ENCODE data around the gene ASAP3. TPM values are rescaled to one million over a fixed set of nuclear protein-coding genes. Genes with fewer than 3 reads are reported as not detected.

The ASAP3 gene
- total RNA-seq, 2 donors from 2014 or later: 0.95 to 0.98 TPM

DNA sequence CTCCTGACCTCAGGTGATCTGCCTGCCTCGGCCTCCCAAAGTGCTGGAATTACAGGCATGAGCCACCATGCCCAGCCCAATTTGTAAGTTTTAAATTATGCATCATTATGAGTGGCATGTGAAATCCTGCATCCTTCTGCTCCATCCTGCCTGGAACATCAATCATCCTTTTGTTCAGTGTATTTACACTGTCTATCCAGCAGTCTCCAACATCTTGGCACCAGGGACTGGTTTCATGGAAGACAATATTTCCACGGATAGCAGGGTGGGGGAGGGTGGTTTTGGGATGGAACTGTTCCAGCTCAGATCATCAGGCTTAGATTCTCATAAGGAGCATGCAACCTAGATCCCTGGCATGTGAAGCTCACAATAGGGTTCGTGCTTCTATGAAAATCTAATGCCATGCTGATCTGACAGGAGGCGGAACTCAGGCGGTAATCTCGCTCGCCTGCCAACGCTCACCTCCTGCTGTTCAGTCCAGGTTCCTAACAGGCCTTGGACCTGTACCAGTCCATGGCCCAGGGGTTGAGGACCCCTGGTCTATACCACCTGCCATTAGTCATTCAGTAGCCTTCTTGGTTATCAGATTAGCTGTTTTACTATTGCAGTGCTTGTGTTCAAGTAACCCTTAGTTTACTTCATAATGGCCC lies 37.2 kb downstream of the ASAP3 start:
- ATAC-seq (no peak), DNase-seq (ENCODE audit: low spot score in 2 of 2) (no peak)
- Mint-ChIP-seq H3K36me3 (no peaks in the 10 kb centered on the region), H3K27ac (no peak overlapping the region), H3K9me3 (no peaks in the 10 kb centered on the region)

DNA sequence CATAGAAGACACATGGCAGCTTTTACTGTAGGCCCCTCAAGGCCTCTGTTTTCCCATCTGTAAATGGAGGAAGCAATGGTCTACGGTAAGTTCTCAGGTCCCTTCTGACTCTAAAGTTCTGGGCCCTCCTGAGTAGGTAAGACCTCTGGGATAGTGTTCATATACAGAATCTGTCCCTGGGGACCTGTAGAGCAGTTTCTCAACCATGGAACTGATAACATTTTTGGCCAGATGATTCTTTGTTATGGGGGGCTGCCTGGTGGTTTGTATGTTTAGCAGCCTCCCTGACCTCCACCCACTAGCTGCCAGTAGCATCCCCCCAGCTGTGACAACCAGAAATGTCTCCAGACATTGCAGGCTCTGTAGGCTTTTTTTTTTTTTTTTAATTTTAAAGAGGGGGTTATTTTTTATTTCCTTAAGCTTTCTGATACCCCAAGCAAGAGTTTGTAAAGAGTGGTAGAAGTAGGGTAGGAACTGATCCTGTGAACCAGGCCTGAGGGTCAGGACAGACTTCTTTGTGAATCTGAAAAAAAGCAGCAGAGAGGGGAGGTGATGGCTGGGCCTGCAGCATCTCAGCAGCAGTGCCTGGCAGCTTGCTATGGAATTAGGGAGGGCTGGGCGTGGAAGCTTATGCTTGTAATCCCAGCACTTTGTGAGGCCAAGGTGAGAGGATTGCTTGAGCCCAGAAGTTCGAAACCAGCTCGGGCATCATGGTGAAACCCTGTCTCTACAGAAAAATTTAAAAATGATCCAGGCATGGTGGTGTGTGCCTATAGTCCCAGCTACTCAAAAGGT lies 39.2 kb downstream of the ASAP3 start:
- Mint-ChIP-seq H3K9me3 (no peaks in the 10 kb centered on the region), H3K36me3 (no peaks in the 10 kb centered on the region), H3K27ac (no peak overlapping the region)
- DNase-seq (ENCODE audit: low spot score in 2 of 2) (no peak), ATAC-seq (no peak)

DNA sequence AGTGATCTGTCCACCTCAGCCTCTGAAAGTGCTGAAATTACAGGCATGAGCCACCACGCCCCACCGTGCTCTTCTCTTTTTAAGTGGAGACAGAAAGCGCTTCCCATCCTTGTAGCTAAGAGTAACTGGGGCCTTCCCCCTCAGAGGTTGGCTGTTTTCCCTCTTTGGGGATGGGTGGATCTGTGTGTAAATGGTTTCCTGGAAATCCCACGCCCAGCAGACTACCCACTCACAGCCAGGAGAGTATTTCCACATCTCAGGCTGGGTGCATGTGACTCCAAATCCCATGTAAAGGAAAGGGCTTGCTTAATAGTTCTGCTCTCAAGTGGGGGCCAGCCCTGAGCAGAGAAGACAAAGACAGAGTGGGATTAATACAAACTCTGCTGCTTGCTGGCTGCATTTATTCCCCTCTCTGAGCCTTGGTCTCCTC lies 39.9 kb downstream of the ASAP3 start:
- Mint-ChIP-seq H3K9me3 (no peaks in the 10 kb centered on the region), H3K36me3 (no peaks in the 10 kb centered on the region), H3K27ac (no peak overlapping the region)
- ATAC-seq: no peak
- no peak for DNase-seq (ENCODE audit: low spot score in 2 of 2)

DNA sequence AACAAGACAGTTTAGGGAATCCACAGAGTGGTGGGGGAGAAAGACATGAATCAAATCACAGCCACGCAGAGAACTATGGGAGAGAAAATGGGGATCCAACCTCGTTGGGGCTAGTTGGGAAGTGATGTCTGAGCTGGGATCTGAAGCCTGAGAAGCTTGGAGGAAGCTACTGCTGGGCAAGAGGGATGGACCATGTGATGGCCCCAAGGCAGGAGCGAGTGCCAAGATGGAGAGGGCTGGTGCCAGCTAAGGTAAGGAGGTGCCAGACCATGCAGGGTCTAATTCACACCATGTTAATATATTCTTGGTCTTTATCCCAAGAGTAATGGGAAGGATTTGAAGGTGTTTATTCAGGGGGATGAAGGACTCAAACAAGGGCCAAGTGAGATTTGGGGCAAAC lies 41.2 kb downstream of the ASAP3 start:
- Mint-ChIP-seq H3K27ac (peak overlapping the region in 1 of 2 donors; percentile 51), H3K9me3 (no peaks in the 10 kb centered on the region), H3K36me3 (no peaks in the 10 kb centered on the region)
- ATAC-seq (no peak), DNase-seq (ENCODE audit: low spot score in 2 of 2) (no peak)

DNA sequence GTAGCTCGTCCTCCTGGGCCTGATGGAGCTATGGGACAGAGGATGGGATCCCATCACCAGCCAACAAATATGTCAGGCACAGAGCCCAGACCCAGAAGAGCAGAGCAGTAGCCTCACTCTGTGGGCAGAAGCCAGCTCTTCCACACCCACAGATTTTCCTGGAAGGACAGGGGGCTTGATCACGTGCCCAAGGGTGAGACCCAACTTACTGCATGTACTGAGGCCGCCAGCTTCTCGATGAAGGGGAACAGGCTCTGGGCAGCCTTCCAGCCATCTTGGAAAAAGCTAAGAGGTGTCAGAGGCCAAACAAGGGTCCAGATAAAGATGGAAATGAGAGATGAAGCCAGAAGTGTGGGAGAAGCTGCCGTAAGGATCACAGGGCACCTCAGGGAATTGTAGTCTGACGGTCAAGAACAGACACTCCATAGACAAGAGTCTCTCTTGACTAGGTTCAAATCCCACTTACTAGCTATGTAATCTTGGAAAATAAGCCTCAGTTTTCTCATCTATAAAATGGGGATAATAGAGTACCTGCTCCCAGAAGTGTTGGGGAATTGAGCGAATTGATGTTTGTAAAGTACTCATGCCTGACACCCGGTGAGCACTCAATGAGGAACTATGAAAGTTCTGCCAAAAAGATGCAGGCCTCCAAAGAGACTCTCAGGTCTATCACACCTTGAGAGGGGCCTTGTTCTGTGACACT lies 42.4 kb downstream of the ASAP3 start:
- Mint-ChIP-seq H3K9me3 (no peaks in the 10 kb centered on the region), H3K36me3 (no peaks in the 10 kb centered on the region), H3K27ac (peak overlapping the region; percentile 9 to 53)
- no peak for ATAC-seq
- no peak for DNase-seq (ENCODE audit: low spot score in 2 of 2)

DNA sequence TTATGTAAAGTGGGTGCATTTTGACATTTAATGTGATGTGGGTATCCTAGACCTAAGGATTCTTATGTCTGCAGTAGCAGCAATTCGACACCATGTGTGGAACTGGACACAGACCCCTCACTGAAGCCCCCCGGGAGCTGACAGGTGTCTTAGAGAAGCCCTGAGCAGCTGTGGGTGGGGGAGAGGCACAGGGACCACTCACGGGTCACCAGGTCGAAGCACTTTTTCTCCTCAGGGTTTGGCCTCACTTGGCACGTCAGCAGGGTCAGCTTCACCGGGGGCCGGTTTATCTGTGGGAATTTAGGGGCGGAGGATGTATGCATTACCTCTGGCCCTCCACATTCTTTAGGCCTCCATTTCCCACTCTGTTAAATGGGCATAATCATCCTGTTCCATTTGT lies 45.4 kb downstream of the ASAP3 start:
- H3K27ac Mint-ChIP-seq: no peak overlapping the region

DNA sequence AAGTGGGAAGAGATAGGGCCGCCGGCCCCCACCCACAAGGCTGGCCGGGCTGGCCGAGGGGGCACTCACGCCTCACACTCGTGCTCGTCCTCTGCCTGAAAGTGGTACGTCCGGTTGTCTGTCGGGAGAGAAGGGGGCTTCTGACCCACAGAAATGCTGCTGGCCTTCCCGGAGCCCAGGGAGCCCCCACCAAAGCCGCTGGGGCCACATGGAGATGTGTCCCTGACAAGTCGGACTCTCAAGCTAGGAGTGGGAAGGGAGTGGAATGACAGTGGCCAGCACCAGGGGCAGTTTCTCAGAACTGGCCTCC lies 46.7 kb downstream of the ASAP3 start:
- ATAC-seq (no peak), DNase-seq (ENCODE audit: low spot score in 2 of 2) (no peak)
- Mint-ChIP-seq H3K9me3 (no peaks in the 10 kb centered on the region), H3K27ac (no peak overlapping the region), H3K36me3 (no peaks in the 10 kb centered on the region)

More for the DNA sequence above, 45.4 kb downstream of the ASAP3 start:
- ATAC-seq (no peak), DNase-seq (ENCODE audit: low spot score in 2 of 2) (no peak)
- no peaks in the 10 kb centered on the region for H3K36me3 Mint-ChIP-seq
- no peaks in the 10 kb centered on the region for H3K9me3 Mint-ChIP-seq

DNA sequence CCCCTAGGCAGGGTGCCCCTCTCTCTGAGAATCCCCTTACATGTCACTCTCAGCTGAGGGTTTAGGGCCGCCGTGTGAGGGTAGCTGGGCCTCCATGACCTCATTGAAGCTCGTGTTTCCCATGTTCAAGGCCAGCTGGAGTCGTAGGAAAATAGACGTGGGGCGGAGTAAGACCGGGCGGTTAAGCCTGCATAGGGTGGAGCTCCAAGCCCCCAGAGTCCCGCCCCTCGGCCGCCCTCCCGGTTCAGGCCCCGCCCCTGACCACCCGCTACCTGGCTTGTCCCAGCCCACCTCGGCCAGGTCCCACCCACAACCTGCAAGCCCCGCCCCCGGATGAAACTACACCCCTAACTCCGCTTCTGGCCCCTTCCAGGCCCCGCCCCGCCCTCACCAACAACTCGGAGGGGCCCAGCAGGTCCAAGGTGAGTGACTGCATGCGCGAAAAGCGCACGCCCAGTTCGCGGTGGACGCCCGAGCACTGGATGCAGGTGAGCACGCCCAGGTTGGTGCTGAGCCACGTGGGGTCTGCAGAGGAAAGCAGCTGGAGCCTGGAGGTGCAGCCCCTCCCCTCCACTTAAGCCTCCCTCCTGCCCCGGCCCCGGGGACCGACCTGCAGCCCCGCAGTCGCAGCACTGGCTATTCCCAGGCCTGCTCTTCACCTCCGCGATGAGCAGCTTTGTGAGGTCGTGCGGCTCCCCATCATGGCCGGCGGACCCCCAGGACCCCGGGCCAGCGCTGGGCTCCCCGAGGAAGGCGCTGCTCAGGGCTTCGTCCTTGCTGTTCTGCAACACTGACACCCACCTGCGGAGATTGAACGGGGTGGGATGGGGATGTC lies 47.2 kb downstream of the ASAP3 start:
- no peak for ATAC-seq

DNA sequence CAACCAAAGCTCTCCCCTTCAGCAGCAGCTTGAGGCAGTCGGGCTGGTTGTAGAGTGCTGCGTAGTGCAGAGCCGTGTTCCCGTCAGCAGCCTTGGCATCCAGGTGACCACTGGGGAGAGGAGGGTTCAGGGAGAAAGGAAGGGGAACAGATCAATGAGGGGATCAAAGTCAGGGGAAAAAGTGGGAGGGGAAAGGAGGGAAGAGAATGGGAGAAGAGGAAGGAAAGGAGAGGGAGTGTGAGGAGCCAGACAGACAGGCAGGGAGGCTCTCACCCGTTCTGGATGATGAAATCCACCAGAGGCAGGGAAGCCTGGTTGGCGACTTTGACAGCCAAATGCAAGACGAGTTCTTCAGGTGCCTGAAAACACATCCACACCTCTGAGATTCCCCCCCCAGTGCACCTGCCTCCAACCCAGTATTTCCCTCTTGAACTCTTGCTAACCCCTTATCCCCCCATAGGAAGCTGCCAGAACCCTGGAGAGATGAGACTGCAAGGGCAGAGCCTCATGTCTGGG lies 49.7 kb downstream of the ASAP3 start:
- Mint-ChIP-seq H3K36me3 (no peaks in the 10 kb centered on the region), H3K9me3 (no peaks in the 10 kb centered on the region), H3K27ac (no peak overlapping the region)
- ATAC-seq (no peak), DNase-seq (ENCODE audit: low spot score in 2 of 2) (no peak)

More for the DNA sequence above, 47.2 kb downstream of the ASAP3 start:
- no peaks in the 10 kb centered on the region for H3K9me3 Mint-ChIP-seq
- no peak for DNase-seq (ENCODE audit: low spot score in 2 of 2)
- H3K27ac Mint-ChIP-seq: no peak overlapping the region
- no peaks in the 10 kb centered on the region for H3K36me3 Mint-ChIP-seq

DNA sequence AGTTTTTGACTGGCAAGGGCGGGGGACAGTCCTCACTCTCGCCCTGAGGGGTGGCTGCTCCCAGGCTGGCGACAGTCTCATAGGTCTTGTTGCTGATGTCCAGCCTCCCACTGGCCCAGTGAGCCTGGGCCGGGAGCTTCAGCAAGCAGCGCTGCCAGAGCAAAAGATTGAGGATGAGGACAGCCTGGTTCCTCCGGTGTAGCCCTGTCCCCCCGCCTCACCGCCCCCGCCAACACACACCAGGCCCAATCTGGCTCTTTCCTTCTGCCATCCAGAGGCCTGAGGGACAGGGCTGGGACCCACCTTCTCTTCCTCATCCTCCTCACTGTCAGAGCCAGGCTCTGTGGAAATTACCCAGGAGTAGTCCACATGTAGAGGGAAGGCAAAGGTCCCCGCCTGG lies 50.9 kb downstream of the ASAP3 start:
- ATAC-seq (no peak), DNase-seq (ENCODE audit: low spot score in 2 of 2) (no peak)
- Mint-ChIP-seq H3K9me3 (no peaks in the 10 kb centered on the region), H3K36me3 (no peaks in the 10 kb centered on the region), H3K27ac (no peak overlapping the region)

DNA sequence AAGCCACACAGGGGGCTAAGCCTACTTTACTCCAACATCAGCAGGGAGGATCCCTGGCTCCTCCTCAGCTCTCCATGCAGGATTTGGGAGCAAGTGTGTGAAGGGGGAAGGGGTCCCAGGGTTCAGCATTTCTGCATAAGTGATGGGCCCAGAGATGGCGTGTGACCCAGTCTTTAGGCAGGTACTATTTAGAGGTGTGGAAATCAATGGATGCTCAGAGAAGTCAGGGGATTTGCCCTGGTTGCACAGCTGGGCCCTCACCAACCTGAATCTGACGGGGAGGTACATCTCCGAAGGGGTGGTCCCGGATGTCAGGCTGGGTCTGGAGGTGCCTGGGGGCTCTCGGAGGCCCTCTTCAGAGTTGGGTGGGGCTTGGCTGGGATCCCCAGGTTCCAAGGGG lies 52.5 kb downstream of the ASAP3 start:
- no peak for DNase-seq (ENCODE audit: low spot score in 2 of 2)

DNA sequence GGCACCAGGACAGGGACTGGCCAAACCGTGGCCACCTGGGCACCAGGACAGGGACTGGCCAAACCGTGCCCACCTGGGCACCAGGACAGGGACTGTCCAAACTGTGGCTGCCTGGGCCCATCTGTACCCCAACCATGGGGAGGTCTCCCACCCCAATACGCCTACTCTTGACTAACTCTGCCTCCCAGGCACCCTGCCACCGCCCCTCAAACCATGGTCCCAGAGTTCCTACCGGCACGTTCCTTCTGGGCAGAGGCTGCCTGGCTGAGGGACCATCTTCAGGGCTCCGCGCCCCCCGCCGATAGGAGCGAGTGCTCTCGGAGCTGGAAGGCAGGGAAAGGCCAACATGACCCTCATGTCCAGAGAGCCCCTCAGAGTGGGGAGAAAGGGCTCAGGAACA lies 53.2 kb downstream of the ASAP3 start:
- DNase-seq (ENCODE audit: low spot score in 2 of 2) (no peak), ATAC-seq (no peak)
- H3K27ac Mint-ChIP-seq: no peak overlapping the region

More for the DNA sequence above, 52.5 kb downstream of the ASAP3 start:
- Mint-ChIP-seq H3K27ac (no peak overlapping the region), H3K9me3 (no peaks in the 10 kb centered on the region), H3K36me3 (no peaks in the 10 kb centered on the region)
- no peak for ATAC-seq

DNA sequence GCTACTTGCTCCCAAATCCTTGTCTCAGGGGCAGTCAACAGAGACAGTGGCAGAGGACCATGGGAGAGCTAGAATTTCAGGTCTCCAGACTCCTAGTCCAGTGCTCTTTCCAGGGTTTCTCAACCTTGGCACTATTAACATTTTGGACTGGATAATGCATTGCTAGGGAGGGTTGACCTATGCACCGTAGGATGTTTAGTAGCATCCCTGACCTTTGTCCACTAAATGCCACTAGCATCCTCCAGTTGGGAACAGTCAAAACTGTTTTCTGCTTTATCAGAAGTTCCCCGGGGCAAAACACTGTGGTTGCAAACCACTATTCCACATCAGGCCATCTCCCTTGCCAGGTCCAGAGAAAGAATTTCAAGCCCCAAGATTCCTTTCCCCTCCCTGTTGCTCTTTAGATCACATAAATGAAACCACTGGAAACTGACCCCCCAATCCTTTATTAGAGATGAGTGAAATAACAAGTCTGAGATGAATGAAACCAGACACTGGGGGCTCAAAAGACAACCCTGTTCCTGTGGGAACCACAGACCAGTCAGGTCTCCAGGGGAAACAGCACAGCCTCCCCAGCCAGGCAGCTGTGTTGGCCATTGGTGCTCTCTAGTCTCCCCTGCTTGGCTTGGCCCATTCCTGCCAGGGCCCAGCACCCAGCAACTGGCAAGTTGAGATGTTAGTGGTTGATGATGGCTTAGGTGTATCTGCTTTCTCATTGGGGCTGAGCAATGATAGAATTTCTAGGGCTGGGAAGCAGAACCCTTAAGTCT lies 55.7 kb downstream of the ASAP3 start:
- peaks cover 0 to 5% of the 10 kb centered on the region in 2 donors for H3K36me3 Mint-ChIP-seq
- DNase-seq (ENCODE audit: low spot score in 2 of 2): no peak
- no peak for ATAC-seq
- H3K27ac Mint-ChIP-seq: no peak overlapping the region
- H3K9me3 Mint-ChIP-seq: no peaks in the 10 kb centered on the region

More for the DNA sequence above, 53.2 kb downstream of the ASAP3 start:
- Mint-ChIP-seq H3K9me3 (no peaks in the 10 kb centered on the region), H3K36me3 (no peaks in the 10 kb centered on the region)

DNA sequence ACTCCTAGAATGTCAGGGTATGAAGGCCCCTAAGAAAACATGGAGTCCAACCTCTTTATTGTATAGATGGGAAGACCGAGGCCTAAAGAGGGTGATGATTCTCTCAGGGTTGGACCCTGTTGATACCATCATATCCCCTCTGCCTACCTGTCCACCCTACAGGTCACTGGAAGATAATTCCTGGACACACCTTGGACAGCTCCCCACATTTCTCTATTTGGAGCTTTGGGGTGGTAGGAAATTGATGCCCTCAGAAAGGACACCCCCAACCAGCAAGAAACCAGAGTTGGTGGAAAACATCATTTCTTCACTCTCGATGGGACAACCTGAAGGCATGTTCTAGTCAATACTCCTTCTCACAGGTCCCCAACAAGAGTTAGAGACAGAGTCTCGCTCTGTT lies 56.4 kb downstream of the ASAP3 start:
- Mint-ChIP-seq H3K9me3 (no peaks in the 10 kb centered on the region), H3K27ac (no peak overlapping the region), H3K36me3 (peaks cover 0 to 5% of the 10 kb centered on the region in 2 donors)
- DNase-seq (ENCODE audit: low spot score in 2 of 2): no peak
- no peak for ATAC-seq

DNA sequence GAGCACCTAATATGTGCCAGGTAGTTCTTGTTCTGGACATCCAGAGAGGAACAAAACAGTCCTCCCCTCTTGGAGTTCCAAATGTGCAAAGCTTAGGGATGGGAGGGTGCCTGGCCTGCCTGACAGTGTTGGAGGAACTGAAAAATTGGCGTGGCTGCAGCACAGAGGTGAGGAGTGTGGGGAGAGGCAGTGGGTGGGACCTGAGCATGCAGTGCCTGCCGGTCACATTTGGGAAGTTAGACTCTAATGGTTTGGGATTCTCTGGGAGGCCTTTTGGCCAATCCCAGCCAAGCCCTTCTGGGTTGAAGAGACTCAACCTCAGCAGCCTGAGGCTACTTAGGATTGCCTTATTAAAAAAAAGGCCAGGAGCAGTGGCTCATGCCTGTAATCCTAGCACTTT lies 57.2 kb downstream of the ASAP3 start:
- DNase-seq (ENCODE audit: low spot score in 2 of 2) (no peak), ATAC-seq (no peak)
- Mint-ChIP-seq H3K27ac (no peak overlapping the region), H3K36me3 (peaks cover 0 to 5% of the 10 kb centered on the region in 2 donors), H3K9me3 (no peaks in the 10 kb centered on the region)

DNA sequence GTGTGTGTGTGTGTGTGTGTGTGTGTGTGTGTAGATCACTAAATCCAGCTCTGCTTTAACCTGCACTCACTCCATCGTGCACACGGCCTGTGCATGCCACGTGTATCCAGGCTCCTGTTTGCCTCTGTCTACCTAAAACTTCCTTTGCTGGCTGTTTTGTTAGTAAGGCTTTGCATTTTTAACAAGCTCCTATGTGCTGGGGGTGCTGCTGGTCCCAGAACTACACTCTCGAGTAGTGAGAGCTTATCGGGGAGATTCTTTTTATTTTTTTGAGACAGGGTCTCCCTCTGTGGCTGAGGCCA lies 58.8 kb downstream of the ASAP3 start:
- peaks cover 0 to 5% of the 10 kb centered on the region in 2 donors for H3K36me3 Mint-ChIP-seq
- H3K27ac Mint-ChIP-seq: peak overlapping the region in 1 of 2 donors; percentile 57
- DNase-seq (ENCODE audit: low spot score in 2 of 2) (no peak), ATAC-seq (peak in 1 of 2 donors; percentile 3)
- no peaks in the 10 kb centered on the region for H3K9me3 Mint-ChIP-seq

All from activated naive CD4-positive, alpha-beta T cell treated with anti-CD3 and anti-CD28 coated beads, Interleukin-2, amount 50 U/mL, for 72 hours (primary cell).